Left lung (tissue), 10 donors: ENCODE data around the gene COL25A1. TPM values are rescaled to one million over a fixed set of nuclear protein-coding genes. Genes with fewer than 3 reads are reported as not detected.

Experiments used
- ATAC-seq: fragments of 200-7000 bp; cut with Tn5 transposase; one replicate; pipeline ENCODE4 v1.9.1; 2020; ENCODE audit warnings: moderate library complexity
- DNase-seq, 4 donors: peaks; one replicate each; pipeline ENCODE4 v3.0.0-alpha.2; 2013 to 2020
- H3K27ac ChIP-seq, 2 donors: fragments of 200-600 bp; sonication (generic) in 1 of 2; one replicate each; pipeline versions ENCODE4 v1.5.0 to v1.8.0; 2020 to 2021
- H3K27me3 ChIP-seq, 2 donors: fragments of 200-600 bp; sonication (generic) in 1 of 2; one replicate each; pipeline versions ENCODE4 v1.5.0 to v1.8.0; 2020 to 2021
- H3K36me3 ChIP-seq, 2 donors: fragments of 200-600 bp; sonication (generic) in 1 of 2; one replicate each; pipeline versions ENCODE4 v1.5.0 to v1.8.0; 2020 to 2021
- H3K4me1 ChIP-seq, 2 donors: fragments of 200-600 bp; one replicate each; pipeline ENCODE4 v1.8.0; 2021
- H3K4me3 ChIP-seq, 2 donors: fragments of 200-600 bp; sonication (generic) in 1 of 2; one replicate each; pipeline versions ENCODE4 v1.5.0 to v1.8.0; 2020 to 2021; ENCODE audit warnings: mild to moderate bottlenecking in 1 of 2
- H3K9me3 ChIP-seq, 2 donors: fragments of 200-600 bp; sonication (generic) in 1 of 2; one replicate each; pipeline versions ENCODE4 v1.5.0 to v1.8.0; 2020 to 2021
- CTCF ChIP-seq, 2 donors: fragments of 200-600 bp; sonication (generic) in 1 of 2; IDR thresholded peaks; one replicate each; pipeline versions ENCODE4 v1.5.0 to v1.8.0; 2021; ENCODE audit warnings: antibody characterized with exemption in 2 of 2
- intact Hi-C, 2 donors: fragments of 100-400 bp; cut with DNase I; formaldehyde crosslinking; loops; one replicate each; pipeline versions ENCODE4 v1.11.2 to v1.14.2; 2022
- polyA plus RNA-seq, 6 donors: library from polyadenylated mRNA; unstranded; fragments of 120-200 nt; gene quantifications; one replicate each; pipeline ENCODE4 v1.2.1, GENCODE V29; 2013; ENCODE audit not compliant: insufficient read length in 6 of 6
- total RNA-seq, 2 donors: library from RNA; stranded (reverse); fragmentation: NEBNext Ultra II Directional; extraction: Animal tissue kit (Norgen Biotek cat#: 25700); gene quantifications; one replicate each; pipeline ENCODE4 v1.2.1, GENCODE V29; 2021
- donor health status: DM: no; HTN: yes; CAD: no.
- donor health status: DM: no; HTN: no; CAD: no.

COL25A1 gene
- total and polyA plus RNA-seq, 8 donors = 0.13 to 1.8 (median 1.4) TPM

- Histone ChIP-seq H3K27ac (no peak overlapping the region), H3K4me3 (no peak overlapping the region), H3K36me3 (no peaks in the 10 kb centered on the region), H3K4me1 (no peaks in the 10 kb centered on the region), H3K27me3 (no peaks in the 10 kb centered on the region), H3K9me3 (no peaks in the 10 kb centered on the region)
- ATAC-seq = no peak
- no peak for TF ChIP-seq CTCF (IDR thresholded peaks at IDR 0.05)
- intact Hi-C loops = no loop called here
- DNase-seq = no peak
Observed at GRCh38 chr4:108920395-108921087, 381.9 kb downstream of the COL25A1 start.

GRCh38 chr4:108919226-108919893, 383.1 kb downstream of the COL25A1 start:
- no peak for TF ChIP-seq CTCF (IDR thresholded peaks at IDR 0.05)
- H3K9me3 ChIP-seq = no peaks in the 10 kb centered on the region
- H3K4me1 ChIP-seq = no peaks in the 10 kb centered on the region
- H3K4me3 ChIP-seq = no peak overlapping the region
- intact Hi-C loops = no loop called here
- ATAC-seq = no peak
- H3K27me3 ChIP-seq = no peaks in the 10 kb centered on the region
- H3K36me3 ChIP-seq = no peaks in the 10 kb centered on the region
- DNase-seq = no peak
- H3K27ac ChIP-seq = no peak overlapping the region

- no peaks in the 10 kb centered on the region for H3K9me3 ChIP-seq
- H3K4me3 ChIP-seq = no peak overlapping the region
- H3K27ac ChIP-seq = no peak overlapping the region
- no peak for TF ChIP-seq CTCF (IDR thresholded peaks at IDR 0.05)
- H3K27me3 ChIP-seq = no peaks in the 10 kb centered on the region
- H3K36me3 ChIP-seq = no peaks in the 10 kb centered on the region
- intact Hi-C loops = no loop called here
- ATAC-seq = no peak
- no peaks in the 10 kb centered on the region for H3K4me1 ChIP-seq
- DNase-seq = no peak
Observed at GRCh38 chr4:108917255-108917654, 385.2 kb downstream of the COL25A1 start.

- TF ChIP-seq CTCF (IDR thresholded peaks at IDR 0.05) = no peak
- Histone ChIP-seq H3K27ac (no peak overlapping the region), H3K4me3 (no peak overlapping the region), H3K4me1 (no peaks in the 10 kb centered on the region), H3K9me3 (no peaks in the 10 kb centered on the region), H3K36me3 (no peaks in the 10 kb centered on the region), H3K27me3 (no peaks in the 10 kb centered on the region)
- ATAC-seq = no peak
- no peak for DNase-seq
- intact Hi-C loops = no loop called here
Observed at GRCh38 chr4:108916638-108917037, 385.8 kb downstream of the COL25A1 start.

- no peak for DNase-seq
- H3K27ac ChIP-seq = no peak overlapping the region
- no peaks in the 10 kb centered on the region for H3K4me1 ChIP-seq
- ATAC-seq = no peak
- intact Hi-C loops = no loop called here
- TF ChIP-seq CTCF (IDR thresholded peaks at IDR 0.05) = no peak
- H3K9me3 ChIP-seq = no peaks in the 10 kb centered on the region
- no peaks in the 10 kb centered on the region for H3K27me3 ChIP-seq
- H3K36me3 ChIP-seq = no peaks in the 10 kb centered on the region
- H3K4me3 ChIP-seq = no peak overlapping the region
Observed at GRCh38 chr4:108906866-108907367, 395.5 kb downstream of the COL25A1 start.
